ENCODE measurements around the gene DHX32.

Gene DHX32

GRCh38 chr10:125852487-125852886, 28.6 kb downstream of the DHX32 start:
- TF ChIP-seq CTCF (IDR thresholded peaks at IDR 0.05; ENCODE audit: low read depth, low read length, missing control alignments), result no peak
- H3K4me3 ChIP-seq (replicated peaks; ENCODE audit: low read depth, low read length), result no peak overlapping the region
- no peak for DNase-seq (ENCODE audit: extremely low read depth, low read depth)

- no peak for DNase-seq (ENCODE audit: extremely low read depth, low read depth)
- TF ChIP-seq CTCF (IDR thresholded peaks at IDR 0.05; ENCODE audit: low read depth, low read length, missing control alignments), result no peak
- H3K4me3 ChIP-seq (replicated peaks; ENCODE audit: low read depth, low read length), result no peak overlapping the region
Measured at GRCh38 chr10:125850766-125851731, 30.0 kb downstream of the DHX32 start.

GRCh38 chr10:125849448-125849847, 31.6 kb downstream of the DHX32 start:
- no peak for DNase-seq (ENCODE audit: extremely low read depth, low read depth)
- TF ChIP-seq CTCF (IDR thresholded peaks at IDR 0.05; ENCODE audit: low read depth, low read length, missing control alignments), result no peak
- H3K4me3 ChIP-seq (replicated peaks; ENCODE audit: low read depth, low read length), result no peak overlapping the region

GRCh38 chr10:125848857-125849256, 32.2 kb downstream of the DHX32 start:
- TF ChIP-seq CTCF (IDR thresholded peaks at IDR 0.05; ENCODE audit: low read depth, low read length, missing control alignments), result no peak
- no peak for DNase-seq (ENCODE audit: extremely low read depth, low read depth)
- H3K4me3 ChIP-seq (replicated peaks; ENCODE audit: low read depth, low read length), result no peak overlapping the region

GRCh38 chr10:125848371-125848770, 32.7 kb downstream of the DHX32 start:
- H3K4me3 ChIP-seq (replicated peaks; ENCODE audit: low read depth, low read length), result no peak overlapping the region
- no peak for TF ChIP-seq CTCF (IDR thresholded peaks at IDR 0.05; ENCODE audit: low read depth, low read length, missing control alignments)
- no peak for DNase-seq (ENCODE audit: extremely low read depth, low read depth)

- no peak for TF ChIP-seq CTCF (IDR thresholded peaks at IDR 0.05; ENCODE audit: low read depth, low read length, missing control alignments)
- no peak for DNase-seq (ENCODE audit: extremely low read depth, low read depth)
Measured at GRCh38 chr10:125846894-125847293, 34.2 kb downstream of the DHX32 start.

More at GRCh38 chr10:125846894-125847293, 34.2 kb downstream of the DHX32 start:
- H3K4me3 ChIP-seq (replicated peaks; ENCODE audit: low read depth, low read length), result no peak overlapping the region

All from HFF-Myc (cell line).